Measurements from ENCODE around the gene KPNA1.

The KPNA1 gene

GRCh38 chr3:122481390-122481789 is 33.3 kb downstream of the KPNA1 start:
- no peak overlapping the region for H3K27ac Mint-ChIP-seq
- H3K4me1 Mint-ChIP-seq, result no peaks in the 10 kb centered on the region
- peaks cover 21% of the 10 kb centered on the region for H3K36me3 Mint-ChIP-seq (ENCODE audit: low read depth)
- H3K4me3 Mint-ChIP-seq, result no peak overlapping the region
- TF ChIP-seq CTCF (IDR thresholded peaks at IDR 0.05; ENCODE audit: unreplicated experiment in 3 of 3), result no peak
- no peaks in the 10 kb centered on the region for H3K27me3 Mint-ChIP-seq (ENCODE audit: low read depth)
- H3K9me3 Mint-ChIP-seq, result no peaks in the 10 kb centered on the region

GRCh38 chr3:122476532-122476931 is 38.2 kb downstream of the KPNA1 start:
- no peak overlapping the region for H3K4me3 Mint-ChIP-seq
- no peaks in the 10 kb centered on the region for H3K4me1 Mint-ChIP-seq
- H3K27me3 Mint-ChIP-seq (ENCODE audit: low read depth), result no peaks in the 10 kb centered on the region
- TF ChIP-seq CTCF (IDR thresholded peaks at IDR 0.05; ENCODE audit: unreplicated experiment in 3 of 3), result no peak
- H3K36me3 Mint-ChIP-seq (ENCODE audit: low read depth), result peaks cover 39% of the 10 kb centered on the region
- no peaks in the 10 kb centered on the region for H3K9me3 Mint-ChIP-seq
- no peak overlapping the region for H3K27ac Mint-ChIP-seq

- TF ChIP-seq CTCF (IDR thresholded peaks at IDR 0.05; ENCODE audit: unreplicated experiment in 3 of 3), result no peak
- H3K27ac Mint-ChIP-seq, result no peak overlapping the region
- peaks cover 35% of the 10 kb centered on the region for H3K36me3 Mint-ChIP-seq (ENCODE audit: low read depth)
- no peak overlapping the region for H3K4me3 Mint-ChIP-seq
- H3K4me1 Mint-ChIP-seq, result no peaks in the 10 kb centered on the region
- H3K9me3 Mint-ChIP-seq, result no peaks in the 10 kb centered on the region
- no peaks in the 10 kb centered on the region for H3K27me3 Mint-ChIP-seq (ENCODE audit: low read depth)
Measured at GRCh38 chr3:122475316-122475715, 39.4 kb downstream of the KPNA1 start.

- no peaks in the 10 kb centered on the region for H3K27me3 Mint-ChIP-seq (ENCODE audit: low read depth)
- H3K4me3 Mint-ChIP-seq, result no peak overlapping the region
- peak overlapping the region; percentile 94 to 98 (median 98) for H3K27ac Mint-ChIP-seq
- TF ChIP-seq CTCF (IDR thresholded peaks at IDR 0.05; ENCODE audit: unreplicated experiment in 3 of 3), result no peak
- peaks cover 24% of the 10 kb centered on the region for H3K36me3 Mint-ChIP-seq (ENCODE audit: low read depth)
- peaks cover 15% of the 10 kb centered on the region for H3K4me1 Mint-ChIP-seq
- H3K9me3 Mint-ChIP-seq, result no peaks in the 10 kb centered on the region
Measured at GRCh38 chr3:122469659-122470058, 45.1 kb downstream of the KPNA1 start.

- no peak overlapping the region for H3K4me3 Mint-ChIP-seq
- H3K27me3 Mint-ChIP-seq (ENCODE audit: low read depth), result no peaks in the 10 kb centered on the region
- TF ChIP-seq CTCF (IDR thresholded peaks at IDR 0.05; ENCODE audit: unreplicated experiment in 3 of 3), result no peak
- H3K27ac Mint-ChIP-seq, result peak overlapping the region; percentile 94 to 98 (median 98)
- H3K36me3 Mint-ChIP-seq (ENCODE audit: low read depth), result peaks cover 24% of the 10 kb centered on the region
- peaks cover 15% of the 10 kb centered on the region for H3K4me1 Mint-ChIP-seq
- no peaks in the 10 kb centered on the region for H3K9me3 Mint-ChIP-seq
Measured at GRCh38 chr3:122468896-122469533, 45.7 kb downstream of the KPNA1 start.

- peaks cover 15% of the 10 kb centered on the region for H3K4me1 Mint-ChIP-seq
- H3K27me3 Mint-ChIP-seq (ENCODE audit: low read depth), result no peaks in the 10 kb centered on the region
- H3K27ac Mint-ChIP-seq, result peak overlapping the region in 1 of 3 experiments; percentile 94
- peaks cover 38% of the 10 kb centered on the region for H3K36me3 Mint-ChIP-seq (ENCODE audit: low read depth)
- H3K4me3 Mint-ChIP-seq, result no peak overlapping the region
- TF ChIP-seq CTCF (IDR thresholded peaks at IDR 0.05; ENCODE audit: unreplicated experiment in 3 of 3), result no peak
- no peaks in the 10 kb centered on the region for H3K9me3 Mint-ChIP-seq
Measured at GRCh38 chr3:122466701-122467240, 48.0 kb downstream of the KPNA1 start.

All from nephron (organoid).